ENCODE data around the gene LLGL2. TPM values are rescaled to one million over a fixed set of nuclear protein-coding genes. Genes with fewer than 3 reads are reported as not detected.
A peak's percentile ranks its signal among the peaks of the same experiment; 100 is the strongest.

The LLGL2 gene
- total and polyA plus RNA-seq, 10 of the 15 experiments (the other 5 are each of a cell fraction or from before 2014, with no cell fraction given) = 0.21 to 9.9 (median 4.5) TPM

DNA sequence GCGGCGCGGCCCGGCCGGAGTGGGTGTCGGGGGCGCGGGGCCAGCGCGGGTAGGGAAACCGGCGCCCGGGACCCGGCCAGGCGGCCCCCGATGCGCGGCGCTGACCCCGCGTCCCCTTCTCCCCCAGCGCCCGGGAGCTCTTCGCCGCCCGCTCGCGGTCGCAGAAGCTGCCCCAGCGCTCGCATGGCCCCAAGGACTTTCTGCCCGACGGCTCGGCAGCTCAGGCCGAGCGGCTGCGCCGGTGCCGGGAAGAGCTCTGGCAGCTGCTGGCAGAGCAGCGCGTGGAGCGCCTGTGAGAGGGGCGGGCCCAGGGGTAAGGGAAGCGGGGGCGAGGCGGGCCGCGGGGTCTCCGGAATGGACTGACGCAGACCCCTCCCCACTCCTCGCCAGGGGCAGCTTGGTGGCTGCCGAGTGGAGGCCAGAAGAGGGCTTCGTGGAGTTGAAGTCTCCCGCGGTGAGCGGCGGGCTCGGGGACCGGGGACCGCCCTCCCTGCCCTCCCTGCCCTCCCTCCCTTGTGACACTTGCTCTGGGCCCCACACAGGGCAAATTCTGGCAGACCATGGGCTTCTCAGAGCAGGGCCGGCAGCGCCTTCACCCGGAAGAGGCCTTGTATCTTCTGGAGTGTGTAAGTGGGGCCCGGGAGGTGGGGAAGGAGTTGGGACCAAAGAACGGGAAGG is 8.7 kb upstream of the LLGL2 start:
- Histone ChIP-seq H3K9ac (ENCODE audit: control insufficient read depth, insufficient read depth, low read length) (peak overlapping the region; percentile 78), H2AFZ (ENCODE audit: control insufficient read depth, low read depth, low read length) (peak overlapping the region; percentile 80), H3K27me3 (replicated peaks in 1 of 2; ENCODE audit: control insufficient read depth in 2 of 2, insufficient read depth in 2 of 2, low read length in 1 of 2) (no peaks in the 10 kb centered on the region), H3K9me3 (replicated peaks; ENCODE audit: control insufficient read depth, insufficient read depth, low read length) (no peaks in the 10 kb centered on the region), H3K4me1 (ENCODE audit: control insufficient read depth, insufficient read depth, low read length) (peaks cover 20% of the 10 kb centered on the region), H4K20me1 (ENCODE audit: control insufficient read depth, insufficient read depth) (no peaks in the 10 kb centered on the region), H3K79me2 (ENCODE audit: control insufficient read depth, insufficient read depth, low read length) (peaks cover 14% of the 10 kb centered on the region), H3K36me3 (ENCODE audit: control insufficient read depth in 2 of 2, insufficient read depth in 2 of 2, low read length in 1 of 2) (peaks cover 0 to 2% of the 10 kb centered on the region in 2 experiments; a peak in 3 of 4 replicates), H3K27ac (ENCODE audit: control insufficient read depth, insufficient read depth) (peak overlapping the region; percentile 46), H3K4me2 (ENCODE audit: control insufficient read depth, insufficient read depth) (peak overlapping the region; percentile 64), H3K4me3 (peak overlapping the region; percentile 95)
- DNase-seq (ENCODE audit: low read depth, low spot score) (no peak), ATAC-seq (peak; percentile 7), FAIRE-seq (no peak)
- in situ Hi-C loops (cut with MboI) (no loop called here), intact Hi-C loops (cut with micrococcal nuclease; ENCODE audit: unreplicated experiment) (loop anchor here (2.0 to 10.0 kb wide), 2 partner anchors 72 to 252 kb away; partner anchors contain the start of genes GGA3 and MRPS7)
- ChIA-PET CTCF (interaction anchor here (0.6 to 2.1 kb wide), 26 partner anchors 7 to 246 kb away, joined by 3 to 21 read pairs (median 4); partner anchors contain the start of genes LLGL2, MIF4GD, MYO15B and SLC25A19), SMC1A (ENCODE audit: uncharacterized antibody, unreplicated experiment) (interaction anchor here (0.6 to 1.8 kb wide), 12 partner anchors 8 to 352 kb away, joined by 3 to 8 read pairs (median 4); partner anchors contain the start of genes GRB2, LLGL2 and TMEM94), RAD21 (ENCODE audit: unreplicated experiment) (interaction anchor here (0.6 to 1.8 kb wide), 23 partner anchors 9 to 313 kb away, joined by 3 to 14 read pairs (median 4); partner anchors contain the start of genes GRB2, LLGL2, MIF4GD and SLC25A19), POLR2A (interaction anchor here (0.6 to 1.4 kb wide), 13 partner anchors 9 to 1061 kb away, joined by 3 to 8 read pairs (median 4); partner anchors contain the start of genes LLGL2, MYO15B and WBP2)
- 4% methylated on average over 30 of the region's 65 CpGs for WGBS (ENCODE audit: insufficient coverage, insufficient replicate concordance, low lambda C conversion rate, missing lambda C conversion rate)
- no TSS peak for BruUV-seq (replicated peaks)
- TF ChIP-seq LARP7 (IDR thresholded peaks at IDR 0.05) (peak; percentile 82; the same call in 1 of the 2 replicates), JUNB (IDR thresholded peaks at IDR 0.05) (no peak), EZH2 (IDR thresholded peaks at IDR 0.05; ENCODE audit: borderline replicate concordance, control insufficient read depth, low read depth, low read length) (no peak), NFXL1 (IDR thresholded peaks at IDR 0.05; ENCODE audit: borderline replicate concordance) (0 out of 2 replicates have a peak, but pooled peaks have one; percentile 59), SUPT20H (IDR thresholded peaks at IDR 0.05; ENCODE audit: borderline replicate concordance, control insufficient read depth, low read depth, low read length) (no peak), STAT3 (IDR thresholded peaks at IDR 0.05; ENCODE audit: low read depth, low read length) (no peak), IKZF1 (conservative IDR thresholded peaks at IDR 0.05) (0 out of 2 replicates have a peak, but pooled peaks have one; percentile 1)
- TF ChIP-seq, protein P1, sequence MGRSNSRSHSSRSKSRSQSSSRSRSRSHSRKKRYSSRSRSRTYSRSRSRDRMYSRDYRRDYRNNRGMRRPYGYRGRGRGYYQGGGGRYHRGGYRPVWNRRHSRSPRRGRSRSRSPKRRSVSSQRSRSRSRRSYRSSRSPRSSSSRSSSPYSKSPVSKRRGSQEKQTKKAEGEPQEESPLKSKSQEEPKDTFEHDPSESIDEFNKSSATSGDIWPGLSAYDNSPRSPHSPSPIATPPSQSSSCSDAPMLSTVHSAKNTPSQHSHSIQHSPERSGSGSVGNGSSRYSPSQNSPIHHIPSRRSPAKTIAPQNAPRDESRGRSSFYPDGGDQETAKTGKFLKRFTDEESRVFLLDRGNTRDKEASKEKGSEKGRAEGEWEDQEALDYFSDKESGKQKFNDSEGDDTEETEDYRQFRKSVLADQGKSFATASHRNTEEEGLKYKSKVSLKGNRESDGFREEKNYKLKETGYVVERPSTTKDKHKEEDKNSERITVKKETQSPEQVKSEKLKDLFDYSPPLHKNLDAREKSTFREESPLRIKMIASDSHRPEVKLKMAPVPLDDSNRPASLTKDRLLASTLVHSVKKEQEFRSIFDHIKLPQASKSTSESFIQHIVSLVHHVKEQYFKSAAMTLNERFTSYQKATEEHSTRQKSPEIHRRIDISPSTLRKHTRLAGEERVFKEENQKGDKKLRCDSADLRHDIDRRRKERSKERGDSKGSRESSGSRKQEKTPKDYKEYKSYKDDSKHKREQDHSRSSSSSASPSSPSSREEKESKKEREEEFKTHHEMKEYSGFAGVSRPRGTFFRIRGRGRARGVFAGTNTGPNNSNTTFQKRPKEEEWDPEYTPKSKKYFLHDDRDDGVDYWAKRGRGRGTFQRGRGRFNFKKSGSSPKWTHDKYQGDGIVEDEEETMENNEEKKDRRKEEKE (IDR thresholded peaks at IDR 0.05) = 0 out of 2 replicates have a peak, but pooled peaks have one; percentile 6
- TF ChIP-seq, protein P2, sequence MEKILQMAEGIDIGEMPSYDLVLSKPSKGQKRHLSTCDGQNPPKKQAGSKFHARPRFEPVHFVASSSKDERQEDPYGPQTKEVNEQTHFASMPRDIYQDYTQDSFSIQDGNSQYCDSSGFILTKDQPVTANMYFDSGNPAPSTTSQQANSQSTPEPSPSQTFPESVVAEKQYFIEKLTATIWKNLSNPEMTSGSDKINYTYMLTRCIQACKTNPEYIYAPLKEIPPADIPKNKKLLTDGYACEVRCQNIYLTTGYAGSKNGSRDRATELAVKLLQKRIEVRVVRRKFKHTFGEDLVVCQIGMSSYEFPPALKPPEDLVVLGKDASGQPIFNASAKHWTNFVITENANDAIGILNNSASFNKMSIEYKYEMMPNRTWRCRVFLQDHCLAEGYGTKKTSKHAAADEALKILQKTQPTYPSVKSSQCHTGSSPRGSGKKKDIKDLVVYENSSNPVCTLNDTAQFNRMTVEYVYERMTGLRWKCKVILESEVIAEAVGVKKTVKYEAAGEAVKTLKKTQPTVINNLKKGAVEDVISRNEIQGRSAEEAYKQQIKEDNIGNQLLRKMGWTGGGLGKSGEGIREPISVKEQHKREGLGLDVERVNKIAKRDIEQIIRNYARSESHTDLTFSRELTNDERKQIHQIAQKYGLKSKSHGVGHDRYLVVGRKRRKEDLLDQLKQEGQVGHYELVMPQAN (conservative IDR thresholded peaks at IDR 0.05) = peak; percentile 70
- TF ChIP-seq, protein P3, sequence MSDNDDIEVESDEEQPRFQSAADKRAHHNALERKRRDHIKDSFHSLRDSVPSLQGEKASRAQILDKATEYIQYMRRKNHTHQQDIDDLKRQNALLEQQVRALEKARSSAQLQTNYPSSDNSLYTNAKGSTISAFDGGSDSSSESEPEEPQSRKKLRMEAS (IDR thresholded peaks at IDR 0.05; ENCODE audit: low read depth, low read length) = no peak
- TF ChIP-seq, protein P4, sequence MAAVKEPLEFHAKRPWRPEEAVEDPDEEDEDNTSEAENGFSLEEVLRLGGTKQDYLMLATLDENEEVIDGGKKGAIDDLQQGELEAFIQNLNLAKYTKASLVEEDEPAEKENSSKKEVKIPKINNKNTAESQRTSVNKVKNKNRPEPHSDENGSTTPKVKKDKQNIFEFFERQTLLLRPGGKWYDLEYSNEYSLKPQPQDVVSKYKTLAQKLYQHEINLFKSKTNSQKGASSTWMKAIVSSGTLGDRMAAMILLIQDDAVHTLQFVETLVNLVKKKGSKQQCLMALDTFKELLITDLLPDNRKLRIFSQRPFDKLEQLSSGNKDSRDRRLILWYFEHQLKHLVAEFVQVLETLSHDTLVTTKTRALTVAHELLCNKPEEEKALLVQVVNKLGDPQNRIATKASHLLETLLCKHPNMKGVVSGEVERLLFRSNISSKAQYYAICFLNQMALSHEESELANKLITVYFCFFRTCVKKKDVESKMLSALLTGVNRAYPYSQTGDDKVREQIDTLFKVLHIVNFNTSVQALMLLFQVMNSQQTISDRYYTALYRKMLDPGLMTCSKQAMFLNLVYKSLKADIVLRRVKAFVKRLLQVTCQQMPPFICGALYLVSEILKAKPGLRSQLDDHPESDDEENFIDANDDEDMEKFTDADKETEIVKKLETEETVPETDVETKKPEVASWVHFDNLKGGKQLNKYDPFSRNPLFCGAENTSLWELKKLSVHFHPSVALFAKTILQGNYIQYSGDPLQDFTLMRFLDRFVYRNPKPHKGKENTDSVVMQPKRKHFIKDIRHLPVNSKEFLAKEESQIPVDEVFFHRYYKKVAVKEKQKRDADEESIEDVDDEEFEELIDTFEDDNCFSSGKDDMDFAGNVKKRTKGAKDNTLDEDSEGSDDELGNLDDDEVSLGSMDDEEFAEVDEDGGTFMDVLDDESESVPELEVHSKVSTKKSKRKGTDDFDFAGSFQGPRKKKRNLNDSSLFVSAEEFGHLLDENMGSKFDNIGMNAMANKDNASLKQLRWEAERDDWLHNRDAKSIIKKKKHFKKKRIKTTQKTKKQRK (IDR thresholded peaks at IDR 0.05; ENCODE audit: low read depth, low read length) = no peak
